Right ventricle myocardium inferior (tissue), 1 donor: ENCODE measurements around the gene OR5J2. TPM values are rescaled to one million over a fixed set of nuclear protein-coding genes. Genes with fewer than 3 reads are reported as not detected.
"Not testable (repeated sequence)": the region's sequence is repeated elsewhere in the genome, so short reads cannot be mapped to it uniquely, and the experiment has no call there.

Experiments
- ATAC-seq: fragments of 200-7000 bp; cut with Tn5 transposase; one replicate; pipeline ENCODE4 v1.9.1; 2020; ENCODE audit warnings: mild to moderate bottlenecking, moderate library complexity
- DNase-seq: peaks from one replicate; pipeline ENCODE4 v3.0.0; 2021; ENCODE audit errors: missing footprints
- intact Hi-C: fragments of 100-400 bp; cut with DNase I; formaldehyde crosslinking; loops from one replicate; pipeline ENCODE4 v1.11.0; 2022
- long read RNA-seq: library from polyadenylated mRNA; unstranded; transcript quantifications from one replicate; pipeline ENCODE4 v2.0.0, GENCODE V29; 2021
- total RNA-seq: library from RNA; stranded (reverse); fragmentation: NEBNext Ultra II Directional; extraction: Animal tissue kit (Norgen Biotek cat#: 25700); gene quantifications from one replicate; pipeline ENCODE4 v1.2.1, GENCODE V29; 2021
- donor health status: DM: no; HTN: yes; CAD: no; lungs with severe emphysema.

Gene OR5J2
- not detected for total RNA-seq
- long read RNA-seq = 0 reads

DNA sequence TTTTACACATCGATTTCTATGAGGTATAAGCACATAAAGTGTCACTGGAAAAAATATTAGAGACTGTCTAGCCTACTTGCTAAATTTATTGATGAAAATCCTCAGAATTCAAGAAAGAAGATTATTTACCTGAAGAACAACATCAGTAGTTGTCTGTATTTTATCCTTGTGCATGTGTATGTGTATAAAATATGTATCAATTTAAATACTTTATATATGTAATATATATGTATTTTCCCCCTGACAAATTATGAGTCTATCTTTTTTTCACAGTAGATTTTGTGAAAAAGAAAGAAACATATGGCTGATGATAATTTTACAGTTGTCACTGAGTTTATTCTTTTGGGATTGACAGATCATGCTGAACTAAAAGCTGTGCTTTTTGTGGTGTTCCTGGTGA, at the start of gene OR5J2:
TSS of gene OR5J2 (plus strand) at position 301 of the 400 bp plus-strand sequence. CDS start at position 301, 0 bp downstream.
- DNase-seq (no peak), ATAC-seq (no peak)
- intact Hi-C loops = no loop called here

GRCh38 chr11:56140151-56140661, 36.2 kb upstream of the OR5J2 start, which contains the start of gene OR8J3:
OR8J3 (minus strand) TSS chr11:56140201; CDS start chr11:56137718, 2,483 bp downstream.
- ATAC-seq (no peak), DNase-seq (no peak)
- intact Hi-C loops = no loop called here

GRCh38 chr11:56143681-56144080, 32.7 kb upstream of the OR5J2 start:
- DNase-seq, intact Hi-C loops, ATAC-seq: not testable (repeated sequence)

GRCh38 chr11:56151376-56151775, 25.0 kb upstream of the OR5J2 start:
- ATAC-seq = no peak
- intact Hi-C loops = no loop called here
- DNase-seq = no peak

DNA sequence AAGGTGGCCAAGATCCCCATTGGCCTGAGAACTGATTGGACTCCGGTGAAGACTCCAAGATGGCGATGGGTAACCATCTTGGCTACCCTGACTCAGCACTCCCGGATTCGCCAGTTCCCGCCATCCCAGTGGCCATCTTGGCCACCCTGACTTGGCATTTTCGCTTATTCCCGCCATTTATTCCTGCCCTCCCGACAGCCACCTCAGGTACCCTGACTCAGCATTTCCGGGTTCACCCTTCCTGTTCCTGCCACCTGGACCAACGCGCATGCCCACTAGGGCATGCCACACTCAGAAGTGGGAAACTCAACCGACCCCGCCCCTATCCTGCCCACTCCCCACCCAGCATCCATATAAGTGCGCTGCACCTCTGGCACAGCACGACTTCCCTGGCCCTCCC, 24.1 kb upstream of the OR5J2 start:
- ATAC-seq = no peak
- no peak for DNase-seq
- intact Hi-C loops = no loop called here

DNA sequence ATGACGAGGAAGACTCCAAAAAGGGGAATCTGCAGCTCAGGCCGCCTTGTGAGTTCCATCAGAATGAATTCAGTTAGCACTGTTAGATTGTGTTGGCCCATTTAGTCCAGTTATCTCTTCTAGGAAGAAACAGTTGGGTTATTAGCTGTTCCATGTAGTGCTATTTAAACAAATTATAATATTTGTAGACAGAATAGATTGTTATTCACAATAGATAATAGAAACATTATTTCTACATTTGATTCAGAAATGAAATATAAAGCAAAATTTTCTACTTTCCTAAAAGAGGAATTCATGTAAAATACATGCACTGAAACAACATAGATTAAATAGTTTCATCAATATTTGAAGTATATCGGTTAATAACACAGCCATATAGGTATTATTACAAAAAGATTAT, 16.2 kb upstream of the OR5J2 start, which contains the start of gene OR8K5:
TSS of gene OR8K5 (minus strand) at position 101 of the 400 bp plus-strand sequence. CDS start at position 101, 0 bp downstream.
- intact Hi-C loops = no loop called here
- ATAC-seq (no peak), DNase-seq (no peak)

DNA sequence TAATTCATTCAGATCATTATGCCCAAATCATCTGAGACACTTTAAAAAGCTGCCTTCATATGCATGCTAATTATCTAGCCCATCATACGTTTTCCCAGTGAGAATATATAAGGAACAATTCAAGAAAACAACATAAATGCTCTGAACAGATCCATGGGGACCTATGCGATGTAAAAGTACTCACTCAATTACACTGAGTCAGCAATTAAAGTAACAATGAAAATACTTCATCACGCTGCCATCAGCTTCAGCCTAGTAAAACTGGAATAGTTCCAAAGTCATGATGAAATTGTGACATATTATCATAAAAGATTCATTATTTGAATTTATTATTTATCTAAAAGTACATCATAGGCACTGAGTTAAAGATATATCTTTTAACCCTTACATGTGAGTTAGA, 12.6 kb upstream of the OR5J2 start:
- DNase-seq = no peak
- intact Hi-C loops = no loop called here
- ATAC-seq = no peak

- ATAC-seq (no peak), DNase-seq (no peak)
- intact Hi-C loops = no loop called here
Observed at GRCh38 chr11:56172256-56172830, 4.1 kb upstream of the OR5J2 start.

DNA sequence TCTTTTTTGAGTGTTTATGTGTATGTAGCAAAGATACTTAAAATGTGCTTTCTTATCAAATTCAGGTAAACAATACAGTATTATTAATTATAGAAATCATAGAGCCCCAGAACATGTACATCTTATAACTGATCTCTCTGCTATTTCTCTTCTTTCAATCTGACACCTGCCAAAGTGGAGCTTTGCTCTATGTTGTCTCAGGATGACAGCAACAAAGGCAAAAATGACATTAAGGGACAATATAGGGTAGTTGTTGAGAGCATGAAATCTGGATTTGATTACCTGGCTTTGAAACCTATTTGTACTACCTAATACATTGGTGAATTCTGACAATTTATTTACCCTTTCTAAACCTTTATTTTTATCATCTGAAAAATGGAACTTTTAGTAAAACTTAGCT, 7.0 kb downstream of the OR5J2 start:
- no peak for ATAC-seq
- DNase-seq = no peak
- intact Hi-C loops = no loop called here

GRCh38 chr11:56188602-56189001, 12.2 kb downstream of the OR5J2 start:
- no peak for DNase-seq
- no peak for ATAC-seq
- intact Hi-C loops = no loop called here

DNA sequence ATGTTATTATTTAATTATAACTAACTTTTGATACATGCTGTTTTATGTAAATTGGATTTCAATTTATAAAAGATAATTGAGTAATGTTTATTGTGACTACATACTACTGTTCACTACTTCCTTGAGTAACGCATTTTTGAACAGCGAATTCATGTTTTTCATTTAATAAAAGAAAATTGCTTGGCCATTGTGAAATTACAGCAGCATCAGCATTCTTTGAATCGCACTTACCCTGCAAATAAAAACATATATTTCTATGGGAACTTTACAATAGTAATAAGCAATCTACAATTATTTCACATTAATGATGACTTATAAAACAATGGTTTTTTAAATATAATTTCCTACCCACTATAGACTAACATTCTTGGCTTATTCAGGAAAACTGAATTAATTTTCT, 20.3 kb downstream of the OR5J2 start:
- DNase-seq (no peak), ATAC-seq (no peak)
- intact Hi-C loops = no loop called here

DNA sequence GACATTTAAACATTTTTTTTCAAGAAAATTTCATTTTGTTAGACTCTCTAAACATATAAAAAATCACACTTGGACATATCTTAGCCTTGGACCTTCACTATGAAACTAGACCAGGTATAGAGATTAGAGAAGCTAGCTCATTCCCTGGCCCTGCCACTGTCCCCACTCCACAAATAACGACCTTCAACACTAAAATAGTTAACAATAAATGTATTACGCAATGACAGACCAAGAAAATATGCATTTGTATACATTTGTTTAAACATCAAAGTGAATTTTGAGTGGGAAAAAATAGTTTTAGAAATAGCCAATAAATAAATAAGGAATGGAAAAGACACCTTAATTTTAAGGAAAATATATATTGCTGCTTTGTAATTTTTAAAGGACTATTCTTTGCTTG, 20.9 kb downstream of the OR5J2 start:
- DNase-seq = no peak
- no peak for ATAC-seq
- intact Hi-C loops = no loop called here

DNA sequence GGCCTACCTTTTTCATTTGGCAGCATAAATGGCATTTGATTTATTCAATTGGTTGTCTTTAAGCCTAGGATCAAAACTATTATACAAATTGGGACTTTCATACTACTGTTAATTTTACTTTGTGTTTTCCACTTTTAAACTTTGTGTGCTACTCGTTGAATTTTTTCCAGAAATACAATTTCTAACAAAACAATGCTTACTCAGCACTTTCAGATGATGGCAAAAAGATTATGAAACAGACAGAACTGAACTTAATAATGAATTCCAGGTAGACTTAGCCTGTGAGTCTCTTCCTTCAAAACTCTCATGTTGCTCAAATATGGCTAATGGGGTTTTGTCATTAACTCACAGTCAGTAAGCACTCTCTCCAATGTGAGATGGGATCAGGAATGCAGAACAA, 31.4 kb downstream of the OR5J2 start:
- ATAC-seq (no peak), DNase-seq (no peak)
- intact Hi-C loops = no loop called here

DNA sequence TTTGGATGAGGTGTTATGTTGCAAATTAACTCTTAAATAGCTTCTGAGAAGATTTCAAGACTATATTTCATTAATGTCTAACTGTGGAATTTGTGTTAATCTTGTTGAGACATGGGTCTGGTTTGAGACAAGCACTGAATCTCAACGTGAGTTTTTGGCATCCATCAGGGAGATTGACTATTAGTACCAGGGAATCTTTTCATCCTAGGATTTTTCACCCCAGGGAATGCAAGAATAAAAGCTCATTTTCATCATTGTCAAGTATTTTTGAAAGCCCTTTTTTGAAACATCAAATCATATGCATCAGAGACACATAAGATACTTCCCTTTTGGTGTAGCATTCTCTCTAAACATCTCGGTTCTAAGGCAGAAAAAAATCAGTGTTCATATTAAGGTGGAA, 38.1 kb downstream of the OR5J2 start:
- no peak for DNase-seq
- no peak for ATAC-seq
- intact Hi-C loops = no loop called here

DNA sequence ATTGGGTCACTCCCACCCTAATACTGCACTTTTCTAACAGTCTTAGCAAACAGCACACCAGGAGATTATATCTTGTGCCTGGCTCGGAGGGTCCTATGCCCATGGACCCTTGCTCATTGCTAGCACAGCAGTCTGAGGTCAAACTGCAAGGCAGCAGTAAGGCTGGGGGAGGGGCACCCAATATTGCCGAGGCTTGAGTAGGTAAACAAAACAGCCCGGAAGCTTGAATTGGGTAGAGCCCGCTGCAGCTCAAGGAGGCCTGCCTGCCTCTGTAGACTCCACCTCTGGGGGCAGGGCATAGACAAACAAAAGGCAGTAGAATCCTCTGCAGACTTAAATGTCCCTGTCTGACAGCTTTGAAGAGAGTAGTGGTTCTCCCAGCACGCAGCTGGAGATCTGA, 43.3 kb downstream of the OR5J2 start:
- intact Hi-C loops, ATAC-seq, DNase-seq: not testable (repeated sequence)

Other genes with a start within 250 kb of the OR5J2 start
- not detected for gene OR5I1, start 240.2 kb upstream of the OR5J2 start, total RNA-seq
- gene OR10AG1, start 206.7 kb upstream of the OR5J2 start, total RNA-seq = not detected
- gene OR5F1, start 182.0 kb upstream of the OR5J2 start, total RNA-seq = not detected
- gene OR5AS1, start 149.0 kb upstream of the OR5J2 start, total RNA-seq = not detected
- gene OR8I2, start 83.3 kb upstream of the OR5J2 start, total RNA-seq = not detected
- not detected for gene OR8H2, start 72.9 kb upstream of the OR5J2 start, total RNA-seq
- not detected for gene OR8H3, start 54.2 kb upstream of the OR5J2 start, total RNA-seq
- not detected for gene OR8J3, start 36.4 kb upstream of the OR5J2 start, total RNA-seq
- gene OR8K5, start 16.3 kb upstream of the OR5J2 start, total RNA-seq = not detected
- not detected for gene OR5T2, start 57.6 kb downstream of the OR5J2 start, total RNA-seq
- not detected for gene OR5T3, start 75.6 kb downstream of the OR5J2 start, total RNA-seq
- gene OR5T1, start 97.5 kb downstream of the OR5J2 start, total RNA-seq = not detected
- not detected for gene OR8H1, start 115.6 kb downstream of the OR5J2 start, total RNA-seq
- not detected for gene OR8K3, start 138.5 kb downstream of the OR5J2 start, total RNA-seq
- not detected for gene OR8K1, start 169.4 kb downstream of the OR5J2 start, total RNA-seq
- gene OR8J1, start 177.7 kb downstream of the OR5J2 start, total RNA-seq = not detected
- not detected for gene OR8U1, start 199.0 kb downstream of the OR5J2 start, total RNA-seq
- gene OR5AL1, start 236.1 kb downstream of the OR5J2 start, total RNA-seq = not detected